HepG2 (cell line): ENCODE results near the gene TAF11L11.
"Not testable (repeated sequence)": the region's sequence is repeated elsewhere in the genome, so short reads cannot be mapped to it uniquely, and the experiment has no call there.

ENCODE experiments used
- CHD2 ChIP-seq: IDR thresholded peaks from 2 replicates; pipeline ENCODE4 v1.6.1; 2011; ENCODE audit warnings: low read depth, low read length, improper control_type of control experiment
- PAWR ChIP-seq: sonication (generic); formaldehyde crosslinking; IDR thresholded peaks from 2 replicates; pipeline ENCODE4 v1.4.0; 2020; ENCODE audit warnings: missing genetic modification reagents, mild to moderate bottlenecking, borderline replicate concordance

- TF ChIP-seq CHD2, PAWR: not testable (repeated sequence)
Measured at GRCh38 chr5:17597728-17598127, 6.3 kb upstream of the TAF11L11 start, which contains the start of gene TAF11L10.
